ENCODE data around the gene EOLA2.
"Not testable (repeated sequence)": the region's sequence is repeated elsewhere in the genome, so short reads cannot be mapped to it uniquely, and the experiment has no call there.

Gene EOLA2

GRCh38 chrX:149932970-149933369 lies 5.3 kb downstream of the EOLA2 start:
- not testable (repeated sequence) for DNase-seq (ENCODE audit: low read depth in 2 of 2)

- DNase-seq (ENCODE audit: low read depth in 2 of 2) = not testable (repeated sequence)
Observed at GRCh38 chrX:149932150-149932549, 6.1 kb downstream of the EOLA2 start.

GRCh38 chrX:149931355-149931754 lies 6.9 kb downstream of the EOLA2 start:
- DNase-seq (ENCODE audit: low read depth in 2 of 2) = not testable (repeated sequence)

GRCh38 chrX:149929400-149929799 lies 8.9 kb downstream of the EOLA2 start, which contains the start of gene HSFX4:
Gene HSFX4 (plus strand): TSS chrX:149929573. CDS start chrX:149929645, 72 bp downstream.
- not testable (repeated sequence) for DNase-seq (ENCODE audit: low read depth in 2 of 2)

GRCh38 chrX:149928635-149929034 lies 9.7 kb downstream of the EOLA2 start:
- DNase-seq (ENCODE audit: low read depth in 2 of 2) = not testable (repeated sequence)

GRCh38 chrX:149927964-149928258 lies 10.4 kb downstream of the EOLA2 start:
- not testable (repeated sequence) for DNase-seq (ENCODE audit: low read depth in 2 of 2)

GRCh38 chrX:149927245-149927963 lies 10.9 kb downstream of the EOLA2 start:
- not testable (repeated sequence) for DNase-seq (ENCODE audit: low read depth in 2 of 2)

GRCh38 chrX:149924434-149924833 lies 13.9 kb downstream of the EOLA2 start:
- not testable (repeated sequence) for DNase-seq (ENCODE audit: low read depth in 2 of 2)

GRCh38 chrX:149923836-149924235 lies 14.5 kb downstream of the EOLA2 start:
- not testable (repeated sequence) for DNase-seq (ENCODE audit: low read depth in 2 of 2)

GRCh38 chrX:149916745-149917392 lies 21.4 kb downstream of the EOLA2 start:
- no peak for DNase-seq (ENCODE audit: low read depth in 2 of 2)

- DNase-seq (ENCODE audit: low read depth in 2 of 2) = no peak
Observed at GRCh38 chrX:149910178-149910695, 28.1 kb downstream of the EOLA2 start.

- no peak for DNase-seq (ENCODE audit: low read depth in 2 of 2)
Observed at GRCh38 chrX:149909324-149910177, 28.7 kb downstream of the EOLA2 start.

- no peak for DNase-seq (ENCODE audit: low read depth in 2 of 2)
Observed at GRCh38 chrX:149908727-149909126, 29.6 kb downstream of the EOLA2 start.

GRCh38 chrX:149908308-149908707 lies 30.0 kb downstream of the EOLA2 start:
- DNase-seq (ENCODE audit: low read depth in 2 of 2) = no peak

GRCh38 chrX:149903889-149904748 lies 34.2 kb downstream of the EOLA2 start:
- no peak for DNase-seq (ENCODE audit: low read depth in 2 of 2)

GRCh38 chrX:149898554-149898953 lies 39.7 kb downstream of the EOLA2 start:
- no peak for DNase-seq (ENCODE audit: low read depth in 2 of 2)

GRCh38 chrX:149890828-149891227 lies 47.5 kb downstream of the EOLA2 start:
- DNase-seq (ENCODE audit: low read depth in 2 of 2) = not testable (repeated sequence)

All from stimulated activated CD8-positive, alpha-beta memory T cell treated with anti-CD3 and anti-CD28 coated beads, Interleukin-7, amount 100 ng/mL, for 1 hour (primary cell).